ENCODE data around the gene HNRNPUL1.

DNA sequence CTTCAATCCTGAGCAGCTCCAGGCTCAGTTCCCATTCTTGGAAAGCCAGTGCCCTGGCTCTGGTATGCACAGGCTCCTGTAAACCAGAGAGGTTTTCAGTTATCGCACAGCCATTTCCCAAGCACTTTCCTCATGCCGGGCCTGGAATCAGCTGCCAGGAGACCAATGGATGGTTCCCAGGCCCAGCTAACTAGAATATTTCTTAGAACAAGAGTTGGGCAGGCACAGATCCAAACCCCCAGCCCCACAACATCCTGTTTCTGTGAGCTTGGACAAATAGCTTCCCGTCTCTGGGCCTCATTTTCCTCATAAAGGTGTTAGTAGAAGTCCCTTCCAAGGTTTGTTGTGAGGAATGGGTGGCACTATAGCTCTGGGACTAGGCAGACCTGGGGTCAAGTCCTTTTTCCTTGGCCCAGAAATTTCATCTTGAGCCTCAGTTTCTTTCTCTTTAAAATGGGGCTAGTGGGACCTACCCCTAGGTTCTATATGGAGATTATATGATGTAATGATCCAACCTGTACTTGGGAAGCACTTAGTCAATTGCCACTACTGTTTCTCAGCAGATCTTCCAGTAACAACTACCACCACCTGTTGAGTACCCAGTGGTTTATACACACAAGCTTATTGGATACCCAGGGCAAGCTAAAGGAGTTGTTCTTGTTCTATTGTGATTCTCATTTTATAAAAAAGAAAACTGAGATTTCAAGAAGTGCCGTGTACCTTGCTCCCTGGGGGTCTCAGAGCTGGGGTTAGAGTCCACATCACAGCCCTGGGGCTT lies 40.7 kb downstream of the HNRNPUL1 start:
- TF ChIP-seq, protein P1, sequence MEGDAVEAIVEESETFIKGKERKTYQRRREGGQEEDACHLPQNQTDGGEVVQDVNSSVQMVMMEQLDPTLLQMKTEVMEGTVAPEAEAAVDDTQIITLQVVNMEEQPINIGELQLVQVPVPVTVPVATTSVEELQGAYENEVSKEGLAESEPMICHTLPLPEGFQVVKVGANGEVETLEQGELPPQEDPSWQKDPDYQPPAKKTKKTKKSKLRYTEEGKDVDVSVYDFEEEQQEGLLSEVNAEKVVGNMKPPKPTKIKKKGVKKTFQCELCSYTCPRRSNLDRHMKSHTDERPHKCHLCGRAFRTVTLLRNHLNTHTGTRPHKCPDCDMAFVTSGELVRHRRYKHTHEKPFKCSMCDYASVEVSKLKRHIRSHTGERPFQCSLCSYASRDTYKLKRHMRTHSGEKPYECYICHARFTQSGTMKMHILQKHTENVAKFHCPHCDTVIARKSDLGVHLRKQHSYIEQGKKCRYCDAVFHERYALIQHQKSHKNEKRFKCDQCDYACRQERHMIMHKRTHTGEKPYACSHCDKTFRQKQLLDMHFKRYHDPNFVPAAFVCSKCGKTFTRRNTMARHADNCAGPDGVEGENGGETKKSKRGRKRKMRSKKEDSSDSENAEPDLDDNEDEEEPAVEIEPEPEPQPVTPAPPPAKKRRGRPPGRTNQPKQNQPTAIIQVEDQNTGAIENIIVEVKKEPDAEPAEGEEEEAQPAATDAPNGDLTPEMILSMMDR (conservative IDR thresholded peaks at IDR 0.05 in 1 of 2, IDR thresholded peaks at IDR 0.05 in 1 of 2; ENCODE audit: low read depth in 1 of 2, low read length in 2 of 2), result no peak
- no peak for TF ChIP-seq EZH2 (IDR thresholded peaks at IDR 0.05; ENCODE audit: low read length, missing control alignments)

Measured in fibroblast of lung (primary cell).